Naive thymus-derived CD8-positive, alpha-beta T cell (primary cell): ENCODE data around the gene SHROOM3. TPM values are rescaled to one million over a fixed set of nuclear protein-coding genes. Genes with fewer than 3 reads are reported as not detected.
"Not testable (repeated sequence)": the region's sequence is repeated elsewhere in the genome, so short reads cannot be mapped to it uniquely, and the experiment has no call there.

ENCODE experiments used
- ATAC-seq, 2 donors: fragments of 150-1000 bp; cut with Tn5 transposase in 1 of 2; sonication (Bioruptor Pico), chemical (Tn5 transposase) in 1 of 2; 1 replicate in 1 of 2; 2 replicates in 1 of 2; pipeline ENCODE4 v1.10.0; 2021; ENCODE audit warnings: mild to moderate bottlenecking in 2 of 2, moderate library complexity in 2 of 2
- POLR2A ChIA-PET: fragments of 350-600 bp; sonication (Branson Sonifier 250); formaldehyde crosslinking; loops from one replicate; lab custom pipeline; 2021; ENCODE audit warnings: antibody characterized with exemption; lab: Charles Lee
- DNase-seq, 10 donors: peaks; one replicate each; pipeline versions ENCODE4 v3.0.0 to v3.0.0-alpha.2; 2020 to 2022
- H3K27ac Mint-ChIP-seq, 10 donors: one replicate each; pipeline ENCODE4 v1.8.0; 2020 to 2022; ENCODE audit warnings: mild to moderate bottlenecking in 10 of 10, mixed read lengths in 10 of 10, moderate library complexity in 4 of 10, inconsistent platforms in 1 of 10
- H3K27me3 Mint-ChIP-seq, 5 donors: one replicate each; pipeline ENCODE4 v1.8.0; 2021 to 2022; ENCODE audit warnings: mixed read lengths in 5 of 5
- H3K36me3 Mint-ChIP-seq, 3 donors: one replicate each; pipeline ENCODE4 v1.8.0; 2020 to 2022; ENCODE audit warnings: mixed read lengths in 3 of 3, mild to moderate bottlenecking in 2 of 3, inconsistent platforms in 1 of 3
- H3K4me1 Mint-ChIP-seq, 4 donors: one replicate each; pipeline ENCODE4 v1.8.0; 2021 to 2022; ENCODE audit warnings: mixed read lengths in 4 of 4
- H3K4me3 Mint-ChIP-seq, 10 donors: one replicate each; pipeline ENCODE4 v1.8.0; 2020 to 2022; ENCODE audit warnings: mild to moderate bottlenecking in 10 of 10, mixed read lengths in 10 of 10, moderate library complexity in 6 of 10, inconsistent platforms in 1 of 10
- H3K9me3 Mint-ChIP-seq, 9 donors: one replicate each; pipeline ENCODE4 v1.8.0; 2020 to 2022; ENCODE audit warnings: mixed read lengths in 9 of 9, mild to moderate bottlenecking in 3 of 9, inconsistent platforms in 1 of 9, moderate library complexity in 1 of 9
- polyA plus RNA-seq, 3 donors: library from polyadenylated mRNA; unstranded; fragments of 300-500 nt; fragmentation: Illumina TruSeq; gene quantifications; one replicate each; pipeline ENCODE4 v1.2.3, GENCODE V29; 2021
- total RNA-seq, 8 experiments: library from RNA in 2 of 8; stranded (reverse) in 2 of 8; gene quantifications; one replicate each; pipeline ENCODE4 v1.2.3 and lab custom pipeline; 2021 to 2026

SHROOM3 gene
- total and polyA plus RNA-seq, 5 experiments from 2014 or later: not detected

DNA sequence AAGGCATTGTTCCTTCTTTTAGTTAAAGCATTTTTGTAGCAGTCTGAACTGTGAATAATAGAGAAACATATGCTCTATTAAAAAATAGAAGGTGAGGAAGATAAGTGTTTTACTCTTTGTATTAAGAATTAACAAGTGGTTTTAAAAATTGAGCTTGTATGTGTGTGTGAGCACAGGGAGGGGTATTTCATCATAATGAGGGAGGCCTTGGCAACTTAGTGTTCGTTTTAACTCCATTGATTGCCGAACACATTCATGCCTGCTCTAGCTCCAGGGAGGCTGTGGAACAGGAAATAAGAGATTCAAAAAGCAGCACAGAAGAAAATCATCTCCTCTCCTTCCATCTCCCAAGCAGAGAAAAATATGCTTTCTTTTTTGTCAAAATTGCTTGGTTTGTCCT is 14.8 kb downstream of the SHROOM3 start:
- Mint-ChIP-seq H3K9me3 (no peaks in the 10 kb centered on the region), H3K27me3 (peaks cover 0 to 9% (median 4%) of the 10 kb centered on the region in 5 donors), H3K36me3 (no peaks in the 10 kb centered on the region), H3K4me1 (peaks cover 0 to 10% (median 0%) of the 10 kb centered on the region in 4 donors), H3K4me3 (no peak overlapping the region), H3K27ac (no peak overlapping the region)
- POLR2A ChIA-PET: no interaction called here
- ATAC-seq (no peak), DNase-seq (no peak)

- no peak for DNase-seq
- Mint-ChIP-seq H3K4me1 (peaks cover 0 to 10% (median 0%) of the 10 kb centered on the region in 4 donors), H3K4me3 (no peak overlapping the region), H3K36me3 (no peaks in the 10 kb centered on the region), H3K27ac (no peak overlapping the region), H3K27me3 (peaks cover 0 to 11% (median 3%) of the 10 kb centered on the region in 5 donors), H3K9me3 (no peaks in the 10 kb centered on the region)
- no peak for ATAC-seq
- POLR2A ChIA-PET: no interaction called here
These were observed 18.2 kb downstream of the SHROOM3 start for GRCh38 chr4:76453232-76453631.

DNA sequence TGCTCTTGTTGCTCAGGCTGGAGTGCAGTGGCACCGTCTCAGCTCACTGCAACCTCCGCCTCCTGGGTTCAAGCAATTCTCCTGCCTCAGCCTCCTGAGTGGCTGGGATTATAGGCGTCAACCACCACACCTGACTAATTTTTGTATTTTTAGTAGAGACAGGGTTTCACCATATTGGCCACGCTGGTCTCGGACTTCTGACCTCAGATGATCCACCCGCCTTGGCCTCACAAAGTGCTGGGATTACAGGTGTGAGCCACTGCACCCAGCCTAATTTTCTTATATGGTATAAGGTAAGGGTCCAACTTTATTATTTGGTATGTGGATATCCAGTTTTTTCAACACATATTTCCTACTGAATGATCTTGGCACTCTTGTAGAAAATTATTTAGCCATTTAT is 19.0 kb downstream of the SHROOM3 start:
- DNase-seq, H3K27ac Mint-ChIP-seq, H3K4me1 Mint-ChIP-seq, H3K36me3 Mint-ChIP-seq, POLR2A ChIA-PET, H3K4me3 Mint-ChIP-seq, ATAC-seq, H3K9me3 Mint-ChIP-seq: not testable (repeated sequence)
- peaks cover 2 to 13% (median 7%) of the 10 kb centered on the region in 5 donors for H3K27me3 Mint-ChIP-seq

- POLR2A ChIA-PET: no interaction called here
- Mint-ChIP-seq H3K9me3 (peaks cover under 1 to 14% (median 3%) of the 10 kb centered on the region in 9 donors), H3K36me3 (peaks cover 0 to 3% (median 0%) of the 10 kb centered on the region in 3 donors), H3K4me3 (no peak overlapping the region), H3K27ac (no peak overlapping the region), H3K27me3 (peaks cover 0 to 15% (median 6%) of the 10 kb centered on the region in 5 donors), H3K4me1 (no peaks in the 10 kb centered on the region)
- DNase-seq (no peak), ATAC-seq (no peak)
These were observed 22.9 kb downstream of the SHROOM3 start for GRCh38 chr4:76457885-76458284.

- peaks cover 0 to 16% (median 8%) of the 10 kb centered on the region in 5 donors for H3K27me3 Mint-ChIP-seq
- POLR2A ChIA-PET: no interaction called here
- ATAC-seq (no peak), DNase-seq (no peak)
- no peak overlapping the region for H3K27ac Mint-ChIP-seq
- H3K36me3 Mint-ChIP-seq: peaks cover 0 to 7% (median 2%) of the 10 kb centered on the region in 3 donors
- H3K9me3 Mint-ChIP-seq: peaks cover 4 to 18% (median 7%) of the 10 kb centered on the region in 9 donors
- H3K4me3 Mint-ChIP-seq: no peak overlapping the region
- H3K4me1 Mint-ChIP-seq: no peaks in the 10 kb centered on the region
These were observed 23.3 kb downstream of the SHROOM3 start for GRCh38 chr4:76458297-76458696.

DNA sequence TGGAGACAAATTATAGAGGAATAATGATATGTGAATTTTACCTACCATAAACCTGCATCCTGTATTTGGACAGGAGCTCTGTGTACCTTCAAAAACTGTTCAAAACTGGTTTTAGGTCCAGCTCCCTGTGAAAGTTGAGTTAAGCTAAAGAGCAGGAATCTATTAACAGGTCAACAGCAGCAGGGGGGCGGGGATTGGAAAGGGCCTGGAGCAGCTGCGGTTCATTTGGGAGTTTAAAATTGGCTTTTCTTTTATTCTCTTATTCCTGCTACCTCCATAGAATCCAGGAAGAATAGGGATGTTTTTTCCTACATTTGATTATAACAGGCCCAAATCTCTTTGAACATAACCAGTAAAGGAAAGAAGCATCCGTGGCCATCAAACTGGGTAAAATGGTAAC is 23.8 kb downstream of the SHROOM3 start:
- H3K27ac Mint-ChIP-seq: no peak overlapping the region
- no peak overlapping the region for H3K4me3 Mint-ChIP-seq
- H3K4me1 Mint-ChIP-seq: no peaks in the 10 kb centered on the region
- H3K36me3 Mint-ChIP-seq: peaks cover 0 to 9% (median 3%) of the 10 kb centered on the region in 3 donors
- H3K27me3 Mint-ChIP-seq: peaks cover 0 to 16% (median 8%) of the 10 kb centered on the region in 5 donors
- peaks cover 4 to 19% (median 12%) of the 10 kb centered on the region in 9 donors for H3K9me3 Mint-ChIP-seq
- no peak for DNase-seq
- POLR2A ChIA-PET: no interaction called here
- ATAC-seq: no peak

GRCh38 chr4:76459291-76459723 is 24.3 kb downstream of the SHROOM3 start:
- H3K27me3 Mint-ChIP-seq: peaks cover 0 to 16% (median 8%) of the 10 kb centered on the region in 5 donors
- H3K4me3 Mint-ChIP-seq: no peak overlapping the region
- peaks cover 0 to 9% (median 3%) of the 10 kb centered on the region in 3 donors for H3K36me3 Mint-ChIP-seq
- no peak overlapping the region for H3K27ac Mint-ChIP-seq
- peaks cover 4 to 21% (median 12%) of the 10 kb centered on the region in 9 donors for H3K9me3 Mint-ChIP-seq
- ATAC-seq (no peak), DNase-seq (no peak)
- no peaks in the 10 kb centered on the region for H3K4me1 Mint-ChIP-seq
- POLR2A ChIA-PET: no interaction called here

- peaks cover 0 to 15% (median 10%) of the 10 kb centered on the region in 5 donors for H3K27me3 Mint-ChIP-seq
- H3K9me3 Mint-ChIP-seq: peaks cover 7 to 31% (median 17%) of the 10 kb centered on the region in 9 donors
- H3K27ac Mint-ChIP-seq: no peak overlapping the region
- H3K36me3 Mint-ChIP-seq: peaks cover 0 to 14% (median 4%) of the 10 kb centered on the region in 3 donors
- no peak overlapping the region for H3K4me3 Mint-ChIP-seq
- POLR2A ChIA-PET: no interaction called here
- DNase-seq: no peak
- ATAC-seq: no peak
- H3K4me1 Mint-ChIP-seq: no peaks in the 10 kb centered on the region
These were observed 28.5 kb downstream of the SHROOM3 start for GRCh38 chr4:76463568-76463967.

GRCh38 chr4:76470064-76470463 is 35.0 kb downstream of the SHROOM3 start:
- H3K27me3 Mint-ChIP-seq: peaks cover 0 to 11% (median 2%) of the 10 kb centered on the region in 5 donors
- peaks cover 0 to 5% (median 0%) of the 10 kb centered on the region in 9 donors for H3K9me3 Mint-ChIP-seq
- no peak overlapping the region for H3K27ac Mint-ChIP-seq
- H3K36me3 Mint-ChIP-seq: no peaks in the 10 kb centered on the region
- DNase-seq: no peak
- H3K4me1 Mint-ChIP-seq: peaks cover 0 to 2% (median 0%) of the 10 kb centered on the region in 4 donors
- no peak for ATAC-seq
- H3K4me3 Mint-ChIP-seq: no peak overlapping the region
- POLR2A ChIA-PET: no interaction called here

- Mint-ChIP-seq H3K9me3 (peaks cover 0 to 2% (median 0%) of the 10 kb centered on the region in 9 donors), H3K4me3 (no peak overlapping the region), H3K36me3 (no peaks in the 10 kb centered on the region), H3K27ac (no peak overlapping the region), H3K27me3 (peaks cover 0 to 11% (median 4%) of the 10 kb centered on the region in 5 donors), H3K4me1 (peaks cover 0 to 2% (median 0%) of the 10 kb centered on the region in 4 donors)
- DNase-seq: no peak
- no peak for ATAC-seq
- POLR2A ChIA-PET: no interaction called here
These were observed 35.5 kb downstream of the SHROOM3 start for GRCh38 chr4:76470532-76470931.

DNA sequence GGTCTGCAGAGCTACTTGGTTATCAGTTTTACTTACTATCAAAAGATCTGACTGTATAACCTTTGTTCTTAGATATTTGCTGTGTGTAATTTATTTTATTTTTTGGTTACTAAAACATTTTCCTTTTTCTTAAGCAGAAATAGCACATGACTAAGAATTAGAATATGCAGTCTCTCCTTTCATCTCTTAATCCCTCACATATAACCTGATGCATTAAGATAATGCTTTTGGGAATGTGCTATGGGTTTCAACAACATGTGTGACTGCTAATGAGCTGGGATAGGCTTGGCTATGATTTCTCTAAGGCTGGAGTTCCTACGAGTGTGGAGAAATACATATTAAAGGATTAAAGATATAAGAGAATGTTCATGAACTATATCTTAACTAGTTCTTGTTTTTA is 41.5 kb downstream of the SHROOM3 start:
- DNase-seq (no peak), ATAC-seq (no peak)
- Mint-ChIP-seq H3K4me1 (no peaks in the 10 kb centered on the region), H3K27me3 (peaks cover 14 to 25% (median 19%) of the 10 kb centered on the region in 5 donors), H3K36me3 (peaks cover 0 to 19% (median 0%) of the 10 kb centered on the region in 3 donors), H3K4me3 (no peak overlapping the region), H3K27ac (no peak overlapping the region), H3K9me3 (peaks cover 4 to 38% (median 17%) of the 10 kb centered on the region in 9 donors)
- POLR2A ChIA-PET: no interaction called here

- no peak for ATAC-seq
- DNase-seq: no peak
- peaks cover 7 to 19% (median 9%) of the 10 kb centered on the region in 5 donors for H3K27me3 Mint-ChIP-seq
- no peak overlapping the region for H3K4me3 Mint-ChIP-seq
- POLR2A ChIA-PET: no interaction called here
- peaks cover 0 to 11% (median 0%) of the 10 kb centered on the region in 3 donors for H3K36me3 Mint-ChIP-seq
- H3K9me3 Mint-ChIP-seq: peaks cover 4 to 34% (median 9%) of the 10 kb centered on the region in 9 donors
- H3K4me1 Mint-ChIP-seq: peaks cover 0 to 2% (median 0%) of the 10 kb centered on the region in 4 donors
- no peak overlapping the region for H3K27ac Mint-ChIP-seq
These were observed 49.6 kb downstream of the SHROOM3 start for GRCh38 chr4:76484654-76485053.

DNA sequence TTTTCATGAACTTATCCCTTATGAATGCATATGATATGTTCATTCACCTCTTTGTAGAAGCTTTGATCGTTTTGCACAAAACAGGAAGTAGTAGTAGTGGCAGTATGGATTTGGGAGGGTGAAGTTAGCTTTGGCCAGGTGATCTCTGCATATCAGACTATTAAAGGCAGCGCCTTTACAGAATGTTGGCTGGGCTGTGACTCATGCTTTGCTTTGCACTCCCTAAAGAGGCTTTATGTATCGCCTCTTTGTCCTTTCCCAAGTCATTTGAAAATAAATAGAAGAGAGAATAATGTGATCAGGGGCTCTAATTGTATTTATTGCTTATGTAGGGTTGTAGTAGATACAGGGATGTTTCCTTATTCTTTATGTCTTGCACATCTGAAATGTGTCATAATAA is 50.4 kb downstream of the SHROOM3 start:
- POLR2A ChIA-PET: no interaction called here

More for the DNA sequence above, 50.4 kb downstream of the SHROOM3 start:
- DNase-seq: no peak
- Mint-ChIP-seq H3K9me3 (peaks cover 0 to 26% (median 8%) of the 10 kb centered on the region in 9 donors), H3K36me3 (peaks cover 0 to 6% (median 0%) of the 10 kb centered on the region in 3 donors), H3K27me3 (peaks cover 3 to 16% (median 7%) of the 10 kb centered on the region in 5 donors), H3K4me1 (peaks cover 0 to 3% (median 0%) of the 10 kb centered on the region in 4 donors), H3K4me3 (no peak overlapping the region), H3K27ac (no peak overlapping the region)
- ATAC-seq: no peak
